Ectodermal cell (in vitro differentiated cells): ENCODE data around the gene TADA3.
A peak's percentile ranks its signal among the peaks of the same experiment; 100 is the strongest.

Source experiments
- H3K27ac ChIP-seq: 2 replicates; pipeline ENCODE4 v1.7.0; 2013; ENCODE audit warnings: mild to moderate bottlenecking, low read depth, low read length; ENCODE audit not compliant: insufficient read depth, poor library complexity, severe bottlenecking
- H3K27me3 ChIP-seq: 2 replicates; pipeline ENCODE4 v1.7.0; 2013; ENCODE audit warnings: mild to moderate bottlenecking, low read length; ENCODE audit not compliant: insufficient read depth, control insufficient read depth, poor library complexity, severe bottlenecking
- H3K36me3 ChIP-seq: one replicate; pipeline ENCODE4 v1.7.0; 2013; ENCODE audit warnings: low read length; ENCODE audit not compliant: control insufficient read depth, insufficient read depth
- H3K4me1 ChIP-seq: one replicate; pipeline ENCODE4 v1.7.0; 2013; ENCODE audit warnings: low read length; ENCODE audit not compliant: control insufficient read depth, insufficient read depth
- H3K4me3 ChIP-seq: 2 replicates; pipeline ENCODE4 v1.7.0; 2013; ENCODE audit warnings: low read depth, low read length, control low read depth; ENCODE audit not compliant: insufficient read depth
- H3K9me3 ChIP-seq: 2 replicates; pipeline ENCODE4 v1.7.0; 2013; ENCODE audit warnings: mild to moderate bottlenecking, low read length, moderate library complexity; ENCODE audit not compliant: control insufficient read depth
- WGBS, 2 experiments: methylation state at CpG; one replicate each; pipeline ENCODE4 v1.1.7; 2013; ENCODE audit warnings: missing lambda C conversion rate in 2 of 2; 5-methylcytosine and 5-hydroxymethylcytosine counted together

Gene TADA3

GRCh38 chr3:9748031-9748430, 44.2 kb downstream of the TADA3 start:
- no peak overlapping the region for H3K4me3 ChIP-seq
- no peaks in the 10 kb centered on the region for H3K27me3 ChIP-seq
- H3K9me3 ChIP-seq: no peaks in the 10 kb centered on the region
- 94 to 97% methylated on average over 2 of the region's 2 CpGs for WGBS, 2 experiments
- H3K4me1 ChIP-seq: peaks cover 7% of the 10 kb centered on the region
- H3K36me3 ChIP-seq: peaks cover 43% of the 10 kb centered on the region
- H3K27ac ChIP-seq: no peak overlapping the region

- Histone ChIP-seq H3K36me3 (peaks cover 49% of the 10 kb centered on the region), H3K27me3 (no peaks in the 10 kb centered on the region), H3K4me3 (no peak overlapping the region), H3K4me1 (peaks cover 7% of the 10 kb centered on the region), H3K27ac (no peak overlapping the region), H3K9me3 (no peaks in the 10 kb centered on the region)
- WGBS, 2 experiments: 95 to 96% methylated on average over 8 of the region's 8 CpGs
Measured at GRCh38 chr3:9747267-9747666, 45.0 kb downstream of the TADA3 start.

DNA sequence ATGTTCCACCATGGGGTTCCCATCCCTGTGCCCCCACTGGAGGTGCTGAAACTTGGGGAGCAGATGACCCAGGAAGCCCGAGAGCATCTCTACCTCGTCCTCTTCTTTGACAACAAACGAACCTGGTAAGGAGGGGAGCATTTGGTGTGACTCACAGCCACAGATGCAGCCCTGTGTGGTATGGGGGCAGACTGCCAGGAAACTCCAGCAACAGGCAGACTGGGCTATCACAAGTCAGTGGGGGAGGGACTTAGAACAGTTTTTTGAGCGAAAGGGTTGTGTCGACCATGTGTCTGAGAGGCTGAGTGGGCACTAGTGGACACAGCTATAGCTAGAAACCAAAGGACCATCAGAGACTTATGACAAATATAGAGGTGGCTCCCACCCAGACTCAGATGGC, 45.9 kb downstream of the TADA3 start:
- peaks cover 53% of the 10 kb centered on the region for H3K36me3 ChIP-seq
- 96 to 98% methylated on average over 5 of the region's 5 CpGs for WGBS, 2 experiments
- no peaks in the 10 kb centered on the region for H3K27me3 ChIP-seq
- peaks cover 7% of the 10 kb centered on the region for H3K4me1 ChIP-seq
- H3K4me3 ChIP-seq: no peak overlapping the region
- H3K27ac ChIP-seq: no peak overlapping the region
- H3K9me3 ChIP-seq: no peaks in the 10 kb centered on the region

GRCh38 chr3:9745521-9745920, 46.8 kb downstream of the TADA3 start:
- peaks cover 61% of the 10 kb centered on the region for H3K36me3 ChIP-seq
- H3K27me3 ChIP-seq: no peaks in the 10 kb centered on the region
- no peaks in the 10 kb centered on the region for H3K9me3 ChIP-seq
- H3K4me3 ChIP-seq: no peak overlapping the region
- 95 to 96% methylated on average over 12 of the region's 12 CpGs for WGBS, 2 experiments
- no peak overlapping the region for H3K27ac ChIP-seq
- peaks cover under 1% of the 10 kb centered on the region for H3K4me1 ChIP-seq

DNA sequence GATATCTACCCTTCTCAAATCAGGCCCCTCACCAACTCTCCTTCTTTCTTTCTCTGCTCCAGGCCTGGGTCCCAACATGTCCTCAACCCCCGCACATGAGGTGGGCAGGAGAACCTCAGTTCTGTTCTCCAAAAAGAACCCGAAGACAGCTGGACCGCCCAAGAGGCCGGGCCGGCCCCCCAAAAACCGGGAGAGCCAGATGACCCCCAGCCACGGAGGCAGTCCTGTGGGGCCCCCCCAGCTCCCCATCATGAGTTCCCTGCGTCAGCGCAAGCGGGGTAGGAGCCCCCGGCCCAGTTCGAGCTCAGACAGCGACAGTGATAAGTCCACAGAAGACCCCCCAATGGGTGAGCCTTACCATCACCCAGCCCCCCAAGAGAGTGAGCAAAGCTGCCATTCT, 48.1 kb downstream of the TADA3 start:
- Histone ChIP-seq H3K4me1 (no peaks in the 10 kb centered on the region), H3K36me3 (peaks cover 75% of the 10 kb centered on the region), H3K4me3 (no peak overlapping the region), H3K9me3 (no peaks in the 10 kb centered on the region), H3K27ac (no peak overlapping the region), H3K27me3 (no peaks in the 10 kb centered on the region)
- WGBS, 2 experiments: 94 to 96% methylated on average over 13 of the region's 13 CpGs

DNA sequence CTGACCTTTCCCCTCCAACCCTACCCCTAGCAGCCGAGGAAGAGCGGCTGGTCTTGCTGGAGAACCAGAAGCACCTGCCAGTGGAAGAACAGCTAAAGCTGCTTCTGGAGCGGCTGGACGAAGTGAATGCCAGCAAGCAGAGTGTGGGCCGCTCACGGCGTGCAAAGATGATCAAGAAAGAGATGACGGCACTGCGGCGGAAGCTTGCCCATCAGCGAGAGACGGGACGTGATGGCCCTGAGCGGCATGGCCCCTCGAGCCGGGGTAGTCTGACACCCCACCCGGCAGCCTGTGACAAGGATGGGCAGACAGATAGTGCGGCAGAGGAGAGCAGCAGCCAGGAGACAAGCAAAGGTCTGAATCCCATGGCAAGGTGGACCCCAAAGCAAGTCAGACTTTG, 48.7 kb downstream of the TADA3 start:
- Histone ChIP-seq H3K9me3 (no peaks in the 10 kb centered on the region), H3K4me1 (no peaks in the 10 kb centered on the region), H3K36me3 (peaks cover 79% of the 10 kb centered on the region), H3K27me3 (no peaks in the 10 kb centered on the region), H3K4me3 (no peak overlapping the region), H3K27ac (no peak overlapping the region)
- 95 to 97% methylated on average over 18 of the region's 18 CpGs for WGBS, 2 experiments

DNA sequence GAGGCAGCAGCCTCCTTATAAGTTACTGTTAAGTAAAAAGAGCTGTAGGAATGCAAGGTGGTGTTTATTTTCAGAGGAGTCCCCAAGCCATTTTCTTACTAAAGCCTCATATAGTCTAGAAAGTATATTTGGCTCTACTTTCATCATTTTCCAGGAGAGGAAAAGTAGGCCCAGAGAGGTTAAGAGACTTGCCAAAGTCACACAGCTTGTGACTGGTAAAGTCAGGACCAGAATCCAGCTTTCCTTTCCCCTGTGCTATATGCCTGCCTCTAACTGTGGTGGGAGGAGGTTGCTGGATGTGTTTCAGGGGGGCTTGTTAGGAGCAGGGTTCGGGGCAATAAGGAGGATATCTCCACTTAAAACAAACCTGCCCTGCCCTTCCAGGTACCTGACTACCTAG, 49.7 kb downstream of the TADA3 start:
- Histone ChIP-seq H3K27me3 (no peaks in the 10 kb centered on the region), H3K9me3 (no peaks in the 10 kb centered on the region), H3K27ac (no peak overlapping the region), H3K4me3 (no peak overlapping the region), H3K4me1 (no peaks in the 10 kb centered on the region), H3K36me3 (peaks cover 86% of the 10 kb centered on the region)
- WGBS, 2 experiments: 93% methylated on average over 1 of the region's 1 CpG; no CpG with 5 or more reads in 1 of the 2 experiments

DNA sequence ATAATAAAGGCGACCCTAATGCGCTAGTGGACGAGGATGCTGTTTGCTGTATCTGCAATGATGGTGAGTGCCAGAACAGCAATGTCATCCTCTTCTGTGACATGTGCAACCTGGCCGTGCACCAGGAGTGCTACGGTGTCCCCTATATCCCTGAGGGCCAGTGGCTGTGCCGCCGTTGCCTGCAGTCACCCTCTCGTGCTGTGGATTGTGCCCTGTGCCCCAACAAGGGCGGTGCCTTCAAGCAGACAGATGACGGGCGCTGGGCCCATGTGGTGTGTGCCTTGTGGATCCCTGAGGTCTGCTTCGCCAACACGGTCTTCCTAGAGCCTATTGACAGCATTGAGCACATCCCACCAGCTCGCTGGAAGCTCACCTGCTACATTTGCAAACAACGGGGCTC, 53.1 kb downstream of the TADA3 start:
- Histone ChIP-seq H3K27ac (no peak overlapping the region), H3K9me3 (no peaks in the 10 kb centered on the region), H3K4me3 (no peak overlapping the region), H3K36me3 (peaks cover 78% of the 10 kb centered on the region), H3K4me1 (no peaks in the 10 kb centered on the region), H3K27me3 (no peaks in the 10 kb centered on the region)
- 95 to 96% methylated on average over 15 of the region's 15 CpGs for WGBS, 2 experiments

- WGBS, 2 experiments: 92 to 98% methylated on average over 2 of the region's 2 CpGs
Measured at GRCh38 chr3:9736831-9737230, 55.4 kb downstream of the TADA3 start.

GRCh38 chr3:9732740-9733115, 59.5 kb downstream of the TADA3 start:
- H3K27ac ChIP-seq: no peak overlapping the region
- 78% methylated on average over 7 of the region's 7 CpGs for WGBS, 2 experiments

More at GRCh38 chr3:9736831-9737230, 55.4 kb downstream of the TADA3 start:
- Histone ChIP-seq H3K4me1 (peaks cover 9% of the 10 kb centered on the region), H3K9me3 (no peaks in the 10 kb centered on the region), H3K4me3 (no peak overlapping the region), H3K27ac (no peak overlapping the region), H3K36me3 (peaks cover 58% of the 10 kb centered on the region), H3K27me3 (no peaks in the 10 kb centered on the region)

More at GRCh38 chr3:9732740-9733115, 59.5 kb downstream of the TADA3 start:
- no peaks in the 10 kb centered on the region for H3K9me3 ChIP-seq
- H3K27me3 ChIP-seq: no peaks in the 10 kb centered on the region
- H3K36me3 ChIP-seq: peaks cover 21% of the 10 kb centered on the region
- H3K4me1 ChIP-seq: peaks cover 9% of the 10 kb centered on the region
- H3K4me3 ChIP-seq: peak overlapping the region; percentile 94
